Mucosa of stomach (tissue), 1 donor: ENCODE measurements around the gene RHEB.

Source experiments
- H3K27me3 ChIP-seq: one replicate; pipeline ENCODE4 v1.7.0; 2013; ENCODE audit warnings: mild to moderate bottlenecking, low read length; ENCODE audit not compliant: control insufficient read depth, insufficient read depth
- H3K36me3 ChIP-seq: one replicate; pipeline ENCODE4 v1.7.0; 2013; ENCODE audit warnings: low read length; ENCODE audit not compliant: control insufficient read depth, insufficient read depth
- H3K4me1 ChIP-seq: one replicate; pipeline ENCODE4 v1.7.0; 2013; ENCODE audit warnings: mild to moderate bottlenecking, low read length; ENCODE audit not compliant: control insufficient read depth, insufficient read depth
- H3K4me3 ChIP-seq: one replicate; pipeline ENCODE4 v1.7.0; 2013; ENCODE audit warnings: low read length
- H3K9ac ChIP-seq: one replicate; pipeline ENCODE4 v1.7.0; 2013; ENCODE audit warnings: mild to moderate bottlenecking, low read length, moderate library complexity
- H3K9me3 ChIP-seq: one replicate; pipeline ENCODE4 v1.7.0; 2013; ENCODE audit warnings: mild to moderate bottlenecking, low read length, moderate library complexity; ENCODE audit not compliant: control insufficient read depth
- donor health status: Pancreatic carcinoma.

Gene RHEB

GRCh38 chr7:151430391-151431205 lies 89.1 kb downstream of the RHEB start:
- Histone ChIP-seq H3K4me1 (peaks cover 21% of the 10 kb centered on the region), H3K36me3 (no peaks in the 10 kb centered on the region)

GRCh38 chr7:151429560-151430331 lies 89.9 kb downstream of the RHEB start:
- Histone ChIP-seq H3K9ac (no peak overlapping the region), H3K4me1 (peaks cover 21% of the 10 kb centered on the region), H3K9me3 (no peaks in the 10 kb centered on the region), H3K36me3 (no peaks in the 10 kb centered on the region), H3K27me3 (peaks cover 4% of the 10 kb centered on the region), H3K4me3 (no peak overlapping the region)

More at GRCh38 chr7:151430391-151431205, 89.1 kb downstream of the RHEB start:
- Histone ChIP-seq H3K9me3 (no peaks in the 10 kb centered on the region), H3K27me3 (peaks cover 4% of the 10 kb centered on the region), H3K9ac (no peak overlapping the region), H3K4me3 (no peak overlapping the region)

- Histone ChIP-seq H3K27me3 (peaks cover 4% of the 10 kb centered on the region), H3K9me3 (no peaks in the 10 kb centered on the region), H3K4me1 (peaks cover 21% of the 10 kb centered on the region), H3K9ac (no peak overlapping the region), H3K36me3 (no peaks in the 10 kb centered on the region), H3K4me3 (no peak overlapping the region)
Observed at GRCh38 chr7:151429237-151429559, 90.5 kb downstream of the RHEB start.

GRCh38 chr7:151428378-151429236 lies 91.1 kb downstream of the RHEB start:
- no peak overlapping the region for H3K4me3 ChIP-seq
- H3K9me3 ChIP-seq: no peaks in the 10 kb centered on the region
- no peak overlapping the region for H3K9ac ChIP-seq
- peaks cover 24% of the 10 kb centered on the region for H3K4me1 ChIP-seq
- peaks cover 4% of the 10 kb centered on the region for H3K27me3 ChIP-seq
- no peaks in the 10 kb centered on the region for H3K36me3 ChIP-seq

GRCh38 chr7:151427705-151428377 lies 91.9 kb downstream of the RHEB start:
- Histone ChIP-seq H3K4me1 (peaks cover 25% of the 10 kb centered on the region), H3K9ac (no peak overlapping the region), H3K27me3 (no peaks in the 10 kb centered on the region), H3K9me3 (no peaks in the 10 kb centered on the region), H3K4me3 (no peak overlapping the region), H3K36me3 (no peaks in the 10 kb centered on the region)

- Histone ChIP-seq H3K27me3 (no peaks in the 10 kb centered on the region), H3K36me3 (no peaks in the 10 kb centered on the region), H3K4me1 (peaks cover 25% of the 10 kb centered on the region), H3K4me3 (no peak overlapping the region), H3K9me3 (no peaks in the 10 kb centered on the region), H3K9ac (no peak overlapping the region)
Observed at GRCh38 chr7:151426904-151427704, 92.6 kb downstream of the RHEB start.

- H3K9me3 ChIP-seq: no peaks in the 10 kb centered on the region
- no peak overlapping the region for H3K9ac ChIP-seq
- H3K36me3 ChIP-seq: no peaks in the 10 kb centered on the region
- H3K27me3 ChIP-seq: no peaks in the 10 kb centered on the region
- H3K4me3 ChIP-seq: no peak overlapping the region
- peaks cover 25% of the 10 kb centered on the region for H3K4me1 ChIP-seq
Observed at GRCh38 chr7:151426441-151426903, 93.2 kb downstream of the RHEB start.

GRCh38 chr7:151425670-151426440 lies 93.8 kb downstream of the RHEB start:
- Histone ChIP-seq H3K4me1 (peaks cover 25% of the 10 kb centered on the region), H3K4me3 (no peak overlapping the region), H3K36me3 (no peaks in the 10 kb centered on the region), H3K9me3 (no peaks in the 10 kb centered on the region), H3K9ac (no peak overlapping the region), H3K27me3 (no peaks in the 10 kb centered on the region)

- Histone ChIP-seq H3K27me3 (no peaks in the 10 kb centered on the region), H3K36me3 (no peaks in the 10 kb centered on the region), H3K4me3 (no peak overlapping the region), H3K4me1 (peaks cover 20% of the 10 kb centered on the region), H3K9me3 (no peaks in the 10 kb centered on the region), H3K9ac (no peak overlapping the region)
Observed at GRCh38 chr7:151424799-151425198, 94.9 kb downstream of the RHEB start.

- Histone ChIP-seq H3K4me3 (no peak overlapping the region), H3K4me1 (peaks cover 11% of the 10 kb centered on the region), H3K27me3 (no peaks in the 10 kb centered on the region)
Observed at GRCh38 chr7:151423936-151424335, 95.8 kb downstream of the RHEB start.

More at GRCh38 chr7:151423936-151424335, 95.8 kb downstream of the RHEB start:
- H3K36me3 ChIP-seq: no peaks in the 10 kb centered on the region
- no peaks in the 10 kb centered on the region for H3K9me3 ChIP-seq
- no peak overlapping the region for H3K9ac ChIP-seq
